ENCODE results near the gene NCAM1.

GRCh38 chr11:113168354-113169342 lies 207.4 kb downstream of the NCAM1 start:
- TF ChIP-seq, protein P1, sequence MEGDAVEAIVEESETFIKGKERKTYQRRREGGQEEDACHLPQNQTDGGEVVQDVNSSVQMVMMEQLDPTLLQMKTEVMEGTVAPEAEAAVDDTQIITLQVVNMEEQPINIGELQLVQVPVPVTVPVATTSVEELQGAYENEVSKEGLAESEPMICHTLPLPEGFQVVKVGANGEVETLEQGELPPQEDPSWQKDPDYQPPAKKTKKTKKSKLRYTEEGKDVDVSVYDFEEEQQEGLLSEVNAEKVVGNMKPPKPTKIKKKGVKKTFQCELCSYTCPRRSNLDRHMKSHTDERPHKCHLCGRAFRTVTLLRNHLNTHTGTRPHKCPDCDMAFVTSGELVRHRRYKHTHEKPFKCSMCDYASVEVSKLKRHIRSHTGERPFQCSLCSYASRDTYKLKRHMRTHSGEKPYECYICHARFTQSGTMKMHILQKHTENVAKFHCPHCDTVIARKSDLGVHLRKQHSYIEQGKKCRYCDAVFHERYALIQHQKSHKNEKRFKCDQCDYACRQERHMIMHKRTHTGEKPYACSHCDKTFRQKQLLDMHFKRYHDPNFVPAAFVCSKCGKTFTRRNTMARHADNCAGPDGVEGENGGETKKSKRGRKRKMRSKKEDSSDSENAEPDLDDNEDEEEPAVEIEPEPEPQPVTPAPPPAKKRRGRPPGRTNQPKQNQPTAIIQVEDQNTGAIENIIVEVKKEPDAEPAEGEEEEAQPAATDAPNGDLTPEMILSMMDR (conservative IDR thresholded peaks at IDR 0.05): no peak
- TF ChIP-seq ZFX (IDR thresholded peaks at IDR 0.05): no peak
